Fibroblast of lung (primary cell): ENCODE measurements around the gene MGST3. TPM values are rescaled to one million over a fixed set of nuclear protein-coding genes. Genes with fewer than 3 reads are reported as not detected.

Experiments
- DNase-seq, 2 donors: peaks; one replicate each; pipeline versions ENCODE4 v3.0.0 to v3.0.0-alpha.2; 2010; ENCODE audit warnings: low read depth in 2 of 2
- H2AFZ ChIP-seq: 2 replicates; pipeline ENCODE4 v1.5.1; 2012; ENCODE audit warnings: low read length, control low read depth, inconsistent platforms
- H3K27ac ChIP-seq: 2 replicates; pipeline ENCODE4 v1.5.1; 2011; ENCODE audit warnings: low read length, control low read depth; ENCODE audit not compliant: insufficient read depth
- H3K27me3 ChIP-seq: 2 replicates; pipeline ENCODE4 v1.5.1; 2011; ENCODE audit warnings: mild to moderate bottlenecking, low read length; ENCODE audit not compliant: control insufficient read depth, insufficient read depth
- H3K36me3 ChIP-seq: 2 replicates; pipeline ENCODE4 v1.5.1; 2011; ENCODE audit warnings: low read length; ENCODE audit not compliant: control insufficient read depth, insufficient read depth
- H3K4me1 ChIP-seq: 2 replicates; pipeline ENCODE4 v1.5.1; 2011; ENCODE audit warnings: low read length; ENCODE audit not compliant: control insufficient read depth, insufficient read depth; ENCODE audit errors: extremely low read depth
- H3K4me2 ChIP-seq: 2 replicates; pipeline ENCODE4 v1.5.1; 2011; ENCODE audit warnings: low read length, control low read depth; ENCODE audit not compliant: insufficient read depth; ENCODE audit errors: extremely low read depth
- H3K4me3 ChIP-seq, 4 experiments: fragments of 200-600 bp in 1 of 4; sonication (generic) in 1 of 4; replicated peaks in 1 of 4; 2 replicates each; pipeline ENCODE4 v1.5.1; 2011 to 2016; ENCODE audit warnings: low read length in 4 of 4, low read depth in 3 of 4, mild to moderate bottlenecking in 3 of 4, control low read depth in 2 of 4, inconsistent platforms in 1 of 4, mixed read lengths in 1 of 4; ENCODE audit not compliant: insufficient read depth in 1 of 4; ENCODE audit errors: control extremely low read depth in 1 of 4
- H3K79me2 ChIP-seq: 2 replicates; pipeline ENCODE4 v1.5.1; 2012; ENCODE audit warnings: mild to moderate bottlenecking, low read length, inconsistent platforms; ENCODE audit not compliant: control insufficient read depth, insufficient read depth
- H3K9ac ChIP-seq: 2 replicates; pipeline ENCODE4 v1.5.1; 2011; ENCODE audit warnings: mild to moderate bottlenecking, low read length, control low read depth; ENCODE audit not compliant: insufficient read depth
- H3K9me3 ChIP-seq: 2 replicates; pipeline ENCODE4 v1.5.1; 2012; ENCODE audit warnings: low read depth, low read length; ENCODE audit not compliant: control insufficient read depth, insufficient read depth
- H4K20me1 ChIP-seq: 2 replicates; pipeline ENCODE4 v1.5.1; 2011; ENCODE audit warnings: low read length; ENCODE audit not compliant: control insufficient read depth, insufficient read depth; ENCODE audit errors: extremely low read depth
- EZH2 ChIP-seq: IDR thresholded peaks from 2 replicates; pipeline ENCODE4 v1.5.1; 2012; ENCODE audit warnings: low read length, control low read depth, mild to moderate bottlenecking; ENCODE audit errors: missing control alignments
- polyA plus RNA-seq, 2 donors: library from polyadenylated mRNA; depleted of rRNA in 1 of 2; stranded (reverse) in 1 of 2; unstranded in 1 of 2; fragments of >200 nt; gene quantifications; 2 replicates each; pipeline ENCODE4 v1.2.1, GENCODE V29; 2011 to 2012; ENCODE audit warnings: missing spikeins in 1 of 2
- total RNA-seq: library from RNA; depleted of rRNA; stranded (reverse); fragments of >200 nt; gene quantifications from 2 replicates; pipeline ENCODE4 v1.2.1, GENCODE V29; 2014
- TF ChIP-seq, protein P1 (sequence below), 2 donors: IDR thresholded peaks in 1 of 2; conservative IDR thresholded peaks in 1 of 2; 1 replicate in 1 of 2; 2 replicates in 1 of 2; pipeline ENCODE4 v1.5.1; 2011 to 2012; ENCODE audit warnings: low read length in 2 of 2, control low read depth in 1 of 2, inconsistent platforms in 1 of 2, low read depth in 1 of 2, mild to moderate bottlenecking in 1 of 2

The MGST3 gene
- total and polyA plus RNA-seq, 2 donors (not counting 1 experiment from before 2014, with no cell fraction given), result 346 to 355 TPM

DNA sequence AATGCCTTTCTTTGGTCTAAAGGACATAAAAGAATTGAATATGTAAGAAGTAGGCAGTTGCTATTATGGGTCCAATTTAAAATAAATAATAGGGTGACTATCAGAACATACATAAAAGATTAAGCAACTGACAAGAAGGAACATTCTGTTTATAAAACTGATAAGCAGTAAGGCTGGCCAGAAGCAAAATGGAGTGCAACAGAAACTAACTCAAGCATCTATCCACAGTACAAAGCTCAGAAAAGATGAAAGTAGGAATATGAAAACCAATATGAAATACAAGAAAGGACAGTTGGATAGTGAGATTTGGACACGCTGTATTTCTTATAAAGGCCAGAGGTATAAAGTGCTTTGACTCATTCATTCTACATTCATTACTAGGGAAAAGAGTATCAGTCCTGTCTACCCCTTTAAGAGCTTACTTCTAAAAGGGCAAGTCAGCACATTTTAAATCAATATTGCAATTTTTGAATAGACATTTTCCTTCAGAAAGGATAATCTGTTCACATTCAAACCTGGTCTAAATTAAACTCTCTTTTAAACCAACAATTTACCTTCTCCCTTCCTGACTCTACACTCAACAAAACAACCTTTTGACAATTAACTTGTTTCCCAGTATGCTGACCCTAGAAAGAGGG, 52.9 kb downstream of the MGST3 start:
- Histone ChIP-seq H4K20me1 (no peaks in the 10 kb centered on the region), H3K4me3 (peak overlapping the region in 1 of 4 experiments; percentile 11), H3K27me3 (no peaks in the 10 kb centered on the region), H3K79me2 (peaks cover 38% of the 10 kb centered on the region), H2AFZ (no peak overlapping the region), H3K36me3 (peaks cover 9% of the 10 kb centered on the region), H3K4me2 (no peak overlapping the region), H3K9ac (no peak overlapping the region), H3K4me1 (no peaks in the 10 kb centered on the region), H3K27ac (no peak overlapping the region), H3K9me3 (no peaks in the 10 kb centered on the region)
- DNase-seq, result peak in 1 of 2 donors; percentile 53
- TF ChIP-seq, protein P1, sequence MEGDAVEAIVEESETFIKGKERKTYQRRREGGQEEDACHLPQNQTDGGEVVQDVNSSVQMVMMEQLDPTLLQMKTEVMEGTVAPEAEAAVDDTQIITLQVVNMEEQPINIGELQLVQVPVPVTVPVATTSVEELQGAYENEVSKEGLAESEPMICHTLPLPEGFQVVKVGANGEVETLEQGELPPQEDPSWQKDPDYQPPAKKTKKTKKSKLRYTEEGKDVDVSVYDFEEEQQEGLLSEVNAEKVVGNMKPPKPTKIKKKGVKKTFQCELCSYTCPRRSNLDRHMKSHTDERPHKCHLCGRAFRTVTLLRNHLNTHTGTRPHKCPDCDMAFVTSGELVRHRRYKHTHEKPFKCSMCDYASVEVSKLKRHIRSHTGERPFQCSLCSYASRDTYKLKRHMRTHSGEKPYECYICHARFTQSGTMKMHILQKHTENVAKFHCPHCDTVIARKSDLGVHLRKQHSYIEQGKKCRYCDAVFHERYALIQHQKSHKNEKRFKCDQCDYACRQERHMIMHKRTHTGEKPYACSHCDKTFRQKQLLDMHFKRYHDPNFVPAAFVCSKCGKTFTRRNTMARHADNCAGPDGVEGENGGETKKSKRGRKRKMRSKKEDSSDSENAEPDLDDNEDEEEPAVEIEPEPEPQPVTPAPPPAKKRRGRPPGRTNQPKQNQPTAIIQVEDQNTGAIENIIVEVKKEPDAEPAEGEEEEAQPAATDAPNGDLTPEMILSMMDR (conservative IDR thresholded peaks at IDR 0.05 in 1 of 2, IDR thresholded peaks at IDR 0.05 in 1 of 2; ENCODE audit: low read depth in 1 of 2, low read length in 2 of 2), result no peak
- TF ChIP-seq EZH2, result no peak

DNA sequence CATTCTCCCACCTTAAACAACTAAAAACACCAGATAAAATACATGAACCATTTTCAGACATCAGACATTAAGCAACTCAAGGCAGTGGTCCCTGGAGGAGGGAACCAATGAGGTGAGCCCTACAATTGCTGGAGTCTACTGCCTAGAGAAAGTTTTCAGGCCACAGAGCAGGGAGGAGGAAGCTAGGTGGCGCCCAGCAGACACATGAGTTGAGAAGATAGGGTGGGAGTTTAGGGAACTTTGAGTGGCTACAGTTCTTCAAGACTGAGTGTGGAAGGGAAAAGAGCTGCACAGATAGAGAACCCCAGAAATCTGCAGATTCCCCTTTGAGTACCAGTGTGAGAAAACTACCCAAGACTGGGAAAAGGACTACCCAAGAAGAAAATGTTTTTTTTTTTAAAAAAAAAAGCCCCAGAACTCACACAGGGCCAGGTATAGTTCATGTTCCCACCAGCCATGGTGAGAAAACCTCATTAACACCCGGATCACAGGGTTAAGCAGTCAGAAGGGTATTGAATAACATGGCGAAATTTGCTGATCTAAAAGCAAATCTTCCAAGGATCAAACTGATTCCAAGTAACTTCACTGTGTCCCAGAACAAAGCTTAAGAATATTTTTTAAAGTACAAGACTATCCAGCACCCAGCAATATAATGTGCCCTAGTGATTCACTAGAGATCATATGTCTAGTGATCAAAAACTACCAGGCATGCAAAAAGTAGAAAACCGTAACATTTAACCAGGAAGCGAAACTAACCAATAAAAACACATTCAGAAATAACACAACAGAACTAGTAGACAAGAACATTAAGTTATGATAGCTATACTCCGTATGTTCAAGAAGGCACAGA, 55.3 kb downstream of the MGST3 start:
- Histone ChIP-seq H4K20me1 (no peaks in the 10 kb centered on the region), H3K4me2 (no peak overlapping the region), H2AFZ (no peak overlapping the region), H3K9me3 (no peaks in the 10 kb centered on the region), H3K4me1 (no peaks in the 10 kb centered on the region), H3K36me3 (peaks cover 9% of the 10 kb centered on the region), H3K4me3 (no peak overlapping the region), H3K9ac (no peak overlapping the region), H3K27me3 (no peaks in the 10 kb centered on the region), H3K27ac (no peak overlapping the region), H3K79me2 (peaks cover 50% of the 10 kb centered on the region)
- TF ChIP-seq, protein P1 (conservative IDR thresholded peaks at IDR 0.05 in 1 of 2, IDR thresholded peaks at IDR 0.05 in 1 of 2; ENCODE audit: low read depth in 1 of 2, low read length in 2 of 2), result peak in 1 of 2 donors; percentile 11
- TF ChIP-seq EZH2, result no peak
- no peak for DNase-seq

DNA sequence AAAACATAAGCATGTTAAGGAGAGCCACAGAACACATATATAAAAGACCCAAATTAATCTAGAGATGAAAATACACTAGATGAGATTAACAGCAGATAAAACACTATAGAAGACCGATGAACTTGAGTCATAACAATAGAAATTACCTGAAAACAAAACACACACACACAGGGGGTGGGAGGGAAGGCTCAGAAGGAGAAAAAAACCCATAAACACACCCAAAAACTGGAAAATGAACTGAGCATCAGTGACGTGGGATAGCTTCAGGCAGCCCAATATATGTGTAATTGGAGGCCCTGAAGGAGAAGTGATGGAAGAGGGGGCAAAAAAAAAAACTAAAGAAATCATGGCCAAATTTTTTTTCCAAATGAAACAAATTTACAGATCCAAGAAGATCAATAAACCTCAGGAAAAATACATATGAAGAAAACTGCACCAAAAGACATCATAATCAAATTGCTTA, 56.0 kb downstream of the MGST3 start:
- DNase-seq, result no peak
- TF ChIP-seq, protein P1 (conservative IDR thresholded peaks at IDR 0.05 in 1 of 2, IDR thresholded peaks at IDR 0.05 in 1 of 2; ENCODE audit: low read depth in 1 of 2, low read length in 2 of 2), result no peak
- TF ChIP-seq EZH2, result no peak
- Histone ChIP-seq H3K9ac (no peak overlapping the region), H3K27me3 (no peaks in the 10 kb centered on the region), H3K27ac (no peak overlapping the region), H3K4me3 (no peak overlapping the region), H3K9me3 (no peaks in the 10 kb centered on the region), H3K4me2 (no peak overlapping the region), H3K36me3 (peaks cover 7% of the 10 kb centered on the region), H3K79me2 (peaks cover 56% of the 10 kb centered on the region), H2AFZ (no peak overlapping the region), H3K4me1 (no peaks in the 10 kb centered on the region), H4K20me1 (no peaks in the 10 kb centered on the region)
